ENCODE results near the gene ASB3. TPM values are rescaled to one million over a fixed set of nuclear protein-coding genes. Genes with fewer than 3 reads are reported as not detected.
A peak's percentile ranks its signal among the peaks of the same experiment; 100 is the strongest.

Gene ASB3
- total and polyA plus RNA-seq, 9 of the 15 experiments (the other 6 are each of a cell fraction or from before 2014, with no cell fraction given): 13.6 to 35.3 (median 18.7) TPM

DNA sequence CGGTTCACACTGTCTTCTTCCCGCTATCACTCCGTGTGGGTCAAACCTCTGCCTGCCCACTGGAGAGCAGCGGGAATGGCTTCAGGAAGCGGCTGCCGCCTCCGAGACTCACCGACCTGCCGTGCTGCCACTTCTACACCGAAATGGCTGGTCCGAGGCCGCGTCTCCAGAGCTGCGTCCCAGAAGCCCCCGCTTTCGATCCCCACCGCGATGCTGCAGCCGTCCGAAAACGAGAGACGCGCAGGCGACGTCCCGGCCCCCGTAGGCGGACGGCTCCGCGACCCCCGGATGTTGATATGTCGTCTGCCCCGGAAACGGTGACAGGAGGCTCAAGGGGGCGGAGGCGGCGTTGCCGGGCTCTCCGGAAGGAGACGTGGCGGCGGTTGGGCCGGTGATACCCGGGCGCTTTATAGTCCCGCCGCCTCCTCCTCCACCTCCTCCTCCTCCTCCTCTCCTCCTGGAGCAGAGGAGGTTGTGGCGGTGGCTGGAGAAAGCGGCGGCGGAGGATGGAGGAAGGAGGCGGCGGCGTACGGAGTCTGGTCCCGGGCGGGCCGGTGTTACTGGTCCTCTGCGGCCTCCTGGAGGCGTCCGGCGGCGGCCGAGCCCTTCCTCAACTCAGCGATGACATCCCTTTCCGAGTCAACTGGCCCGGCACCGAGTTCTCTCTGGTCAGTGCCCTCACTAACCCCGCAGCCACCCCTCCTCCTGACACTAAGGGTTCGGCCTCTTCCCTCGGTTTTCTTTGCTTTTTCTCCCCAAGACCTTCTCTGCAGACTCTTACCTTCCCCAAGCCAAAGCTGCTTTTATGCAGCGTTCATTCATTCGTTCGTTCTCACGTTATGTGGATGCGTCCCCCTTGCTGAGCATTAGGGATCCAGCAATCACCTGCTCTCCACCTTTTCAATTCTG, at the start of gene ASB3, which contains the start of gene ERLEC1 (continued):
- TF ChIP-seq TAF7 (tag; IDR thresholded peaks at IDR 0.05) (peak; percentile 53), ZNF766 (CRISPR knock-in tag; conservative IDR thresholded peaks at IDR 0.05) (no peak), L3MBTL2 (IDR thresholded peaks at IDR 0.05) (peak; percentile 53; the same call in 1 of the 2 replicates), NUFIP1 (IDR thresholded peaks at IDR 0.05; ENCODE audit: partially characterized antibody) (no peak), CXXC5 (CRISPR knock-in tag; IDR thresholded peaks at IDR 0.05) (peak; percentile 94), ADNP (tag; IDR thresholded peaks at IDR 0.05) (no peak), NR1H2 (CRISPR knock-in tag; IDR thresholded peaks at IDR 0.05) (no peak), PCBP1 (IDR thresholded peaks at IDR 0.05; ENCODE audit: low read depth, low read length, poor library complexity, severe bottlenecking) (peak; percentile 75), ETV1 (tag; conservative IDR thresholded peaks at IDR 0.05; ENCODE audit: low read depth) (peak; percentile 85)
- TF ChIP-seq, protein P1, sequence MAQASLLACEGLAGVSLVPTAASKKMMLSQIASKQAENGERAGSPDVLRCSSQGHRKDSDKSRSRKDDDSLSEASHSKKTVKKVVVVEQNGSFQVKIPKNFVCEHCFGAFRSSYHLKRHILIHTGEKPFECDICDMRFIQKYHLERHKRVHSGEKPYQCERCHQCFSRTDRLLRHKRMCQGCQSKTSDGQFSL (CRISPR knock-in tag; IDR thresholded peaks at IDR 0.05): no peak
- TF ChIP-seq, protein P1 (tag; IDR thresholded peaks at IDR 0.05): no peak
- TF ChIP-seq, protein P2, sequence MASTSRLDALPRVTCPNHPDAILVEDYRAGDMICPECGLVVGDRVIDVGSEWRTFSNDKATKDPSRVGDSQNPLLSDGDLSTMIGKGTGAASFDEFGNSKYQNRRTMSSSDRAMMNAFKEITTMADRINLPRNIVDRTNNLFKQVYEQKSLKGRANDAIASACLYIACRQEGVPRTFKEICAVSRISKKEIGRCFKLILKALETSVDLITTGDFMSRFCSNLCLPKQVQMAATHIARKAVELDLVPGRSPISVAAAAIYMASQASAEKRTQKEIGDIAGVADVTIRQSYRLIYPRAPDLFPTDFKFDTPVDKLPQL (IDR thresholded peaks at IDR 0.05; ENCODE audit: extremely low read depth, insufficient read length): no peak
- TF ChIP-seq, protein P3, sequence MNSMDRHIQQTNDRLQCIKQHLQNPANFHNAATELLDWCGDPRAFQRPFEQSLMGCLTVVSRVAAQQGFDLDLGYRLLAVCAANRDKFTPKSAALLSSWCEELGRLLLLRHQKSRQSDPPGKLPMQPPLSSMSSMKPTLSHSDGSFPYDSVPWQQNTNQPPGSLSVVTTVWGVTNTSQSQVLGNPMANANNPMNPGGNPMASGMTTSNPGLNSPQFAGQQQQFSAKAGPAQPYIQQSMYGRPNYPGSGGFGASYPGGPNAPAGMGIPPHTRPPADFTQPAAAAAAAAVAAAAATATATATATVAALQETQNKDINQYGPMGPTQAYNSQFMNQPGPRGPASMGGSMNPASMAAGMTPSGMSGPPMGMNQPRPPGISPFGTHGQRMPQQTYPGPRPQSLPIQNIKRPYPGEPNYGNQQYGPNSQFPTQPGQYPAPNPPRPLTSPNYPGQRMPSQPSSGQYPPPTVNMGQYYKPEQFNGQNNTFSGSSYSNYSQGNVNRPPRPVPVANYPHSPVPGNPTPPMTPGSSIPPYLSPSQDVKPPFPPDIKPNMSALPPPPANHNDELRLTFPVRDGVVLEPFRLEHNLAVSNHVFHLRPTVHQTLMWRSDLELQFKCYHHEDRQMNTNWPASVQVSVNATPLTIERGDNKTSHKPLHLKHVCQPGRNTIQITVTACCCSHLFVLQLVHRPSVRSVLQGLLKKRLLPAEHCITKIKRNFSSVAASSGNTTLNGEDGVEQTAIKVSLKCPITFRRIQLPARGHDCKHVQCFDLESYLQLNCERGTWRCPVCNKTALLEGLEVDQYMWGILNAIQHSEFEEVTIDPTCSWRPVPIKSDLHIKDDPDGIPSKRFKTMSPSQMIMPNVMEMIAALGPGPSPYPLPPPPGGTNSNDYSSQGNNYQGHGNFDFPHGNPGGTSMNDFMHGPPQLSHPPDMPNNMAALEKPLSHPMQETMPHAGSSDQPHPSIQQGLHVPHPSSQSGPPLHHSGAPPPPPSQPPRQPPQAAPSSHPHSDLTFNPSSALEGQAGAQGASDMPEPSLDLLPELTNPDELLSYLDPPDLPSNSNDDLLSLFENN (IDR thresholded peaks at IDR 0.05; ENCODE audit: low read depth in 2 of 2, low read length in 2 of 2): no peak
- TF ChIP-seq, protein P4, sequence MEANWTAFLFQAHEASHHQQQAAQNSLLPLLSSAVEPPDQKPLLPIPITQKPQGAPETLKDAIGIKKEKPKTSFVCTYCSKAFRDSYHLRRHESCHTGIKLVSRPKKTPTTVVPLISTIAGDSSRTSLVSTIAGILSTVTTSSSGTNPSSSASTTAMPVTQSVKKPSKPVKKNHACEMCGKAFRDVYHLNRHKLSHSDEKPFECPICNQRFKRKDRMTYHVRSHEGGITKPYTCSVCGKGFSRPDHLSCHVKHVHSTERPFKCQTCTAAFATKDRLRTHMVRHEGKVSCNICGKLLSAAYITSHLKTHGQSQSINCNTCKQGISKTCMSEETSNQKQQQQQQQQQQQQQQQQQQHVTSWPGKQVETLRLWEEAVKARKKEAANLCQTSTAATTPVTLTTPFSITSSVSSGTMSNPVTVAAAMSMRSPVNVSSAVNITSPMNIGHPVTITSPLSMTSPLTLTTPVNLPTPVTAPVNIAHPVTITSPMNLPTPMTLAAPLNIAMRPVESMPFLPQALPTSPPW (CRISPR knock-in tag; IDR thresholded peaks at IDR 0.05): peak; percentile 84
- TF ChIP-seq, protein P5, sequence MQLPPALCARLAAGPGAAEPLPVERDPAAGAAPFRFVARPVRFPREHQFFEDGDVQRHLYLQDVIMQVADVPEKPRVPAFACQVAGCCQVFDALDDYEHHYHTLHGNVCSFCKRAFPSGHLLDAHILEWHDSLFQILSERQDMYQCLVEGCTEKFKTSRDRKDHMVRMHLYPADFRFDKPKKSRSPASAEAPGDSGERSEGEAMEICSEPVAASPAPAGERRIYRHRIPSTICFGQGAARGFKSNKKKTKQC (CRISPR knock-in tag; IDR thresholded peaks at IDR 0.05): peak; percentile 80; the same call in 1 of the 2 replicates
